NB4 (cell line): ENCODE results near the gene RNF111.

Source experiments
- POLR2A ChIP-seq: IDR thresholded peaks from 2 replicates; pipeline ENCODE4 v1.6.1; 2011; ENCODE audit warnings: mild to moderate bottlenecking; ENCODE audit not compliant: insufficient read length; ENCODE audit errors: extremely low read depth
- TF ChIP-seq, protein P1 (sequence below): IDR thresholded peaks from one replicate; pipeline ENCODE4 v1.5.1; 2012; ENCODE audit warnings: low read depth, low read length
- TF ChIP-seq, protein P2 (sequence below): IDR thresholded peaks from 2 replicates; pipeline ENCODE4 v1.6.1; 2011; ENCODE audit warnings: low read depth, low read length

- TF ChIP-seq, protein P1, sequence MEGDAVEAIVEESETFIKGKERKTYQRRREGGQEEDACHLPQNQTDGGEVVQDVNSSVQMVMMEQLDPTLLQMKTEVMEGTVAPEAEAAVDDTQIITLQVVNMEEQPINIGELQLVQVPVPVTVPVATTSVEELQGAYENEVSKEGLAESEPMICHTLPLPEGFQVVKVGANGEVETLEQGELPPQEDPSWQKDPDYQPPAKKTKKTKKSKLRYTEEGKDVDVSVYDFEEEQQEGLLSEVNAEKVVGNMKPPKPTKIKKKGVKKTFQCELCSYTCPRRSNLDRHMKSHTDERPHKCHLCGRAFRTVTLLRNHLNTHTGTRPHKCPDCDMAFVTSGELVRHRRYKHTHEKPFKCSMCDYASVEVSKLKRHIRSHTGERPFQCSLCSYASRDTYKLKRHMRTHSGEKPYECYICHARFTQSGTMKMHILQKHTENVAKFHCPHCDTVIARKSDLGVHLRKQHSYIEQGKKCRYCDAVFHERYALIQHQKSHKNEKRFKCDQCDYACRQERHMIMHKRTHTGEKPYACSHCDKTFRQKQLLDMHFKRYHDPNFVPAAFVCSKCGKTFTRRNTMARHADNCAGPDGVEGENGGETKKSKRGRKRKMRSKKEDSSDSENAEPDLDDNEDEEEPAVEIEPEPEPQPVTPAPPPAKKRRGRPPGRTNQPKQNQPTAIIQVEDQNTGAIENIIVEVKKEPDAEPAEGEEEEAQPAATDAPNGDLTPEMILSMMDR, result no peak
- TF ChIP-seq POLR2A, result no peak
- TF ChIP-seq, protein P2, sequence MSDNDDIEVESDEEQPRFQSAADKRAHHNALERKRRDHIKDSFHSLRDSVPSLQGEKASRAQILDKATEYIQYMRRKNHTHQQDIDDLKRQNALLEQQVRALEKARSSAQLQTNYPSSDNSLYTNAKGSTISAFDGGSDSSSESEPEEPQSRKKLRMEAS, result no peak
These were observed 109.0 kb downstream of the RNF111 start for GRCh38 chr15:59096429-59096828.
